Gastroesophageal sphincter (tissue), 3 donors: ENCODE results near the gene HLCS.

ENCODE experiments used
- EP300 ChIP-seq: sonication (generic); formaldehyde crosslinking; IDR thresholded peaks from one replicate; pipeline ENCODE4 v1.6.1; 2017; ENCODE audit warnings: antibody characterized with exemption, mild to moderate bottlenecking
- POLR2A ChIP-seq, 2 donors: fragments of 450-650 bp; IDR thresholded peaks; one replicate each; pipeline ENCODE4 v1.6.1; 2017; ENCODE audit warnings: antibody characterized with exemption in 2 of 2, mild to moderate bottlenecking in 2 of 2, moderate library complexity in 1 of 2
- POLR2AphosphoS5 ChIP-seq: sonication (generic); formaldehyde crosslinking; IDR thresholded peaks from one replicate; pipeline ENCODE4 v1.6.1; 2017; ENCODE audit warnings: antibody characterized with exemption
- TF ChIP-seq, protein P1 (sequence below), 4 experiments: fragments of 200-600 bp in 2 of 4; fragments of 450-650 bp in 2 of 4; sonication (generic) in 1 of 4; IDR thresholded peaks; one replicate each; pipeline ENCODE4 v1.5.1; 2017 to 2019; ENCODE audit warnings: antibody characterized with exemption in 4 of 4, mild to moderate bottlenecking in 2 of 4, moderate library complexity in 2 of 4

- TF ChIP-seq POLR2A (IDR thresholded peaks at IDR 0.05) = no peak
- TF ChIP-seq, protein P1, sequence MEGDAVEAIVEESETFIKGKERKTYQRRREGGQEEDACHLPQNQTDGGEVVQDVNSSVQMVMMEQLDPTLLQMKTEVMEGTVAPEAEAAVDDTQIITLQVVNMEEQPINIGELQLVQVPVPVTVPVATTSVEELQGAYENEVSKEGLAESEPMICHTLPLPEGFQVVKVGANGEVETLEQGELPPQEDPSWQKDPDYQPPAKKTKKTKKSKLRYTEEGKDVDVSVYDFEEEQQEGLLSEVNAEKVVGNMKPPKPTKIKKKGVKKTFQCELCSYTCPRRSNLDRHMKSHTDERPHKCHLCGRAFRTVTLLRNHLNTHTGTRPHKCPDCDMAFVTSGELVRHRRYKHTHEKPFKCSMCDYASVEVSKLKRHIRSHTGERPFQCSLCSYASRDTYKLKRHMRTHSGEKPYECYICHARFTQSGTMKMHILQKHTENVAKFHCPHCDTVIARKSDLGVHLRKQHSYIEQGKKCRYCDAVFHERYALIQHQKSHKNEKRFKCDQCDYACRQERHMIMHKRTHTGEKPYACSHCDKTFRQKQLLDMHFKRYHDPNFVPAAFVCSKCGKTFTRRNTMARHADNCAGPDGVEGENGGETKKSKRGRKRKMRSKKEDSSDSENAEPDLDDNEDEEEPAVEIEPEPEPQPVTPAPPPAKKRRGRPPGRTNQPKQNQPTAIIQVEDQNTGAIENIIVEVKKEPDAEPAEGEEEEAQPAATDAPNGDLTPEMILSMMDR (IDR thresholded peaks at IDR 0.05) = no peak
- no peak for TF ChIP-seq EP300
- no peak for TF ChIP-seq POLR2AphosphoS5
Measured at GRCh38 chr21:36768496-36768895, 198.0 kb downstream of the HLCS start.
